NCI-H2081 (cell line): ENCODE data around the gene DUSP7.

Experiments
- DNase-seq, 2 experiments: peaks; one replicate each; lab custom pipeline; 2025; lab: John Stamatoyannopoulos, UW

The DUSP7 gene

DNA sequence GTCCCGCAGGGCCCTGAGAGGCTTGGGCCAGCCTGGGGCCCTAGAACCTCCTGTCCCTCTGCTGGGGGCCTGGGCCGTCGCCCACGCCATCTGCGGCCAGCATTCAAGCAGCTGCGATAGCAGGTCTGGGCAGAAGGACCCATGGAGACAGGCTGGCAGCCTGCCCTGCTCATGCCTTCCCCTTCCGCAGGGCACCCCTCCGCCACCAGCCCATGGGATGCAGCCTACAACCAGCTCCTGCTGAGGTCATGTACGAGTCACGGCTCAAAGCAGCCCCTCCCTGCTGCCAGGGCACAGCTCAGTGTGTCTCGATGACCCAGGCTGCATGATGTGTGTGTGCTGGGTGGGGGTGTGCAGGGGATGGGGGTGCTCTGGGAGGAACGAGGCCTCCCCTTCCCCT, 27.8 kb downstream of the DUSP7 start:
- peak in 1 of 2 experiments; percentile 17 for DNase-seq

DNA sequence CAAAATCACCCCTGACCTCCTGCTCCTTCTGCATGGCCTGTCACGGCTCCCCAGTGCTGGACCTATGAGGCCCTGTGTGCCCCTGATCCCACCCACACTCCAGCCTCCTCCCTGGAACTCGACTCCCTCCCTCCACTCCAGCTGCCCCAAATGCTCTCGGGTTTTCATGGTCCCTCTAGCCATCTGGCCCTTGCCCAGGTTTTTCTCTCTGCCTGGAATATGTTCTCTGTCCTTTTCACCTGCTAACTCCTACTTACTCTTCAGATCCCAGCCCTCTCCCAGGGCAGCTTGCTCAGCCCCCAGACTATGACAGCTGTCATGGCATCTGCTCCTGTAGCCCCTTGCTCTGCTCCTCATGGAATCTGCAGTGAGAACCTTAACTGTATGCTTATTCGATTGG, 30.3 kb downstream of the DUSP7 start:
- no peak for DNase-seq

DNA sequence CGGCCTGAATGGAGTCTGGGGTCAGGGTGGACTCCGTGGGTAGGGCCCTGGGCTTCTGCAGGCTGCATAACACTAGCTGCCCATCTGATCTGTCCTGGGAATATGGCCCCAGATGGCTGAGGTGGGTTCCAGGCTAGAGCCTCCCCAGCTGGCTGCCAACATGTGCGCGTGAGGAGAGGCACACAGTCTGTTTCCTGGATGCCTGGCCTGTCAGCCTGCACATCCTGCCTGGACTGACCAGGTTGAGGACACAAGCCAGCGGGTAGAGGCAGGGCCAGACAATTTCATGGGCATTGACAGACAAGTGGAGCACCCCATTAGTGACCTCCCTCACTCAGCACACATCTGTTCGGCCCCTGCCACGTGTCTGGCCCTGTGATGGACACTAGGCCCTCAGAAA, 30.9 kb downstream of the DUSP7 start:
- no peak for DNase-seq

DNA sequence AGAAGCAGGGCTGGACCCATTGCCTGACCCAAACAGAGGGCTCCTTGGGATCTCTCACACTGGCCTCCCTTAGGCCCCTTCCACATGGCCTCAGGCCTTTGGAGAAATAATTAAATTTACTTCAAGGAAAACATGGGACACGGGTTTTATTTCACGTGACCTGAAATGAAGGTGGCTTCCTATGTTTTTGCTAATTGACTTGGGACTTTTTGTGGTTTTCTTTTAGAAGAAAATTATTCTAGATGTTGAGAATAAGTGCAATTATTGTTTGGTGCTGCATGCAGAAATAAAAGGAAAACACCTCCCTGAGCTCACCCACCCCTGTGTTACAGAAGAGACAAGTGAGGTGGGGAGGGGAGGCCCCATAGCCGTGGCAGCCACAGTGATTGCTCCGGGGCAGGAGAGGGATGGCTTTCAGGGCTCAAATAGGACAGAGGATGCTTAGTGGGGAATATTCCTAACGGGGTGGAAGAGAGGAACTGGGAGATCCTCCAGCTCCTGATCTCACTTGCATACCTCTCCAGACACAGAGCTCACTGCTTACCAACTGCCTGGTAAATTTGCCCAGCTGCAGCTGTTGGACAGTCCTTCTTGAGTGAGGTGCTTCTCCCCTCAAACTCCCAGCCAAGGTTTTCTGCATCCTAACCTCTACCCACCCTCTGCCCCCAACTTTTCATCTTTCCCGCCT, 31.5 kb downstream of the DUSP7 start:
- no peak for DNase-seq

DNA sequence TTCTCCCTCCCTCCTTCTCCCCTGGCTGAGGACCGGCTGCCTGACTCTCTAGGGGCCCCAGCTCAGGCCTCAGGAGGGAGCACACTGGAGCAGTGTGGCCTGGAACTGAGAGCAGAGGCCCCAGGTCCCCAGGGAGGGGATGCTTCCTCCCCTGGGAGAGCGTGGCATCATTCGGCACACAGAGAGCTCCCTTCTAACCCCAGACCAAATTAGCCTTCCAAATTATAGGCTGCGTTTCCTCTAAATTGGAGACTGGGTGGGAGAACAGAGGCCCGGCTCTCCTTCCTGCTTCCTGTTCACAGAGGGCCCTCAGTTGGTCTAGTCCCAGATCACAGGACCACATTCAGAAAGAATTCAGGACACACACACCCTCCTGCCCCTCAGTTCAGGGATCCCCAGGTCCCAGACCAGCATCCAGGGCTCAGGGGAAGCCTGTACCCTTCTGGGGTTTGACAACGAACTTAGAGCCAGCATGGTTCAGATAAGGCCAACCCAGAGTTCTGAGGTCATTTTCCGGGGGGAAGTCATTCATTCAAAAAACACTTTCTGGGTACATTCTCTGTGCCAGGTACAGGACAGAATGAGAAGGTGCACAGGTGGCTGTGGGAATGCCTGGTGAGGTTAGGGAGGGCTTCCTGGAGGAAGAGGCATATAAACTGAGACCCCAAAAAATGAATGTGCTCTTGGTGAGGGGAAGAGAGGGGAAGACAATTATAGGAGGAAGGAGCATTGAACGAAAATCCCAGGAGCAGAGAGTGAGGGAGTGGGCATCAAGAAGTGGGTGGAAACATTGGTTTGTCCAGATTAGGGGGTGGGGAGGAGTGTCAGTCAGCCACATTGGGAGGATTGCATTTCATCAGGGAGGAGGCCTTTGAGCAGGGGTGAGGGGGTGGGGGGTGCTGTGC, 32.3 kb downstream of the DUSP7 start:
- DNase-seq, result peak; percentile 32 to 76

DNA sequence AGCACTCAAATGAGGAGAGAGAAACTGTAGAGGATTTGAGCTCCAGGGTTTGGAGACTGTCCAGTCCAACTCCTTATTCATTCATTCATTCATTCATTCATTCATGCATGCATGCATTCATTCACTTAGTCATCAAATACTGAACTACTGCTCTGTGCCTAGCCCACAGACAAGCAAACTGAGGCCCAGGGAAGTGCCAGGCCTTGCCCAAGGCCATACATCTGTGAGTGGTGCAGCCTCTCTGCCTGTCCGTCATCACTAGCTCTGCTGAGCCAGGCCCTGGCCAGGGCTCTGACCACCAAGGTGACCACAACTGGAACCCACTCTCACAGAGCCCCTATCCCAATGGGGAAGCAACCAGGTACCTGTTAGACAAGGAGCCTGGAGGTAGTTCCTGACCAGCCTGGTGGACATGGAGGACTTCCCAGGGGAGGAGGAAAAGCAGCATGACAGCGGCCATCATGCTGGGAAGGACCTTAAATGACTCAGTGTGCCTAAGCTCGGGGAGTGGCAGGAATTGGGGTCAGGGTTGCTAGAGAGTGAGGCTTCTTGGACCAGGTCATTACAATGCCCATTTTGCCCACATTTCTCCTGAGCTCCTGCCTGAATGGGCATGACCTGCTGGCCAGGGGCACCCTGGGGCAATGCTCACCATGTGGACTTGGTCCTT, 33.1 kb downstream of the DUSP7 start:
- no peak for DNase-seq

DNA sequence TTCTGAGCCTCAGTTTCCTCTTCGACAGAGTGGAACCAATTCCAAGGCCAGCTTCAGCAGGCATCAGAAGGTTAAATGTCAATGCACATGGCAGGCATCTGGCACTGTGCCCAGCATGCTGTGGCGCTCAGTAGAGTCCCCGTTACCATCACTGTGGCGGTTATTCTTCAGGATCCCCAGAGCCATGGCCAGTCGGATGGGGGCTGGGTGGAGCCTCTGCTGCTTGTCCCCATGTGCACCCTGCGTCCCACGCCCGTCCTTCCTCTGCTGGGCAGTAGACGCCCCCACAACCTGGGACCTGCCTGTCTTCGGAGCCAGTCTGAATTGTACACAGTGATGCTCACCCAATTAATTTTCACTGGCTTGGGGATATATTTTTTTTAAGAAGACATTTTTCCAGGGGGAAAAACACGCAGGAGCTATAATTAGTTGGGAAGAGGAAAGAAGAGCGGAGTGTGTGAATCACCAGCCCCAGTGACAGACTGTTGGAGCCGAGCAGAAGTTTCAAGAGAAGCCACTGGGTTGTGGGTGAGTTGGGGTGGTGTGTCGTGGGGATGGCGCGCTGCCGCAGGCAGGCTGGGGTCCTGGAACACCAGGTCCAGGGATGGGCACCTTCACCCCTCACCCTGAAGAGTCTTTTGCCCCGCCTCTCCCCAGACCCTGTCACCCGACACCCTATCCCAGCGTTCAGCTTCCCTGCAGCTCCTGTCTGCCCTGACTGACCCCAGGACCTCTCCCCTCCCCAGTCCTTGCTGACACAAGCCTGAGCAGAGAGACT, 33.9 kb downstream of the DUSP7 start:
- DNase-seq, result no peak

DNA sequence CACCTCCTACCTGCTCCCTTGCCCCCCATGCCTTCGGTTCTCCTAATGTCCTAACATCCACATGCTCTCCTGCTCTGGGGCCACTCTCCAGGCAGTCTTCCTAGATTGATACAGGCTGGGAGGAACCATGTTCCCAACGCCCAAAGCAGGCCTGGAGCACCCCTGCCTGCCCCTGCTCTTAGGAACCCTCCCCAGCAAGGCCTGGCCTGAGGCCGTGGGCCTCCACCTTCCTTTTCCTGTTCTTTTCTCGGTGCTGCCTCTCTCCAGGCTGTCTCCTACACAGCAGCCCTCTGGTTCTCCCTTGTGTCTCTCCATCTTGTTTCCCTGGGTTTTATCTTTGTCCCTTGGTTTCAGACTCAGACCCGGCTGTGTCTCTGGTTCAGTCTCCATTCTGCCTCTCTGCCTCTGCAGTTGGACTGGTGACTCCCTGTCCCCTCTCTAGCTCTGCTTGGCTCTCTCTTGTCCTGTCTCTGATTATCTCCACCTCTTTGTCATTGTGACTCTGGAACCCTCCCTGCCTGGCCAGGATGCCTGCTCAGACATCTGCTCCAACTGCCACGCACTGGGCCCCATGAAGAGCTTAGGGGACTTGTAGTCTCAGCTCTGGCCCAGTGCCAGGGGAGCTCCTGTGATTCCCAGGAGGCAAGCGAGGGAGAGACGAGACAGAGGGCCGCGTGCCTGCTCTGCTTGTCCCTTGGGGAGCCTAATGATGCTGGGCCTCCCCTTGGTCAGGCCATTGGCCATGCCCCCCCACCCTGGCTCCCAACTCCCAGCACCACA, 34.7 kb downstream of the DUSP7 start:
- peak; percentile 18 to 51 for DNase-seq

DNA sequence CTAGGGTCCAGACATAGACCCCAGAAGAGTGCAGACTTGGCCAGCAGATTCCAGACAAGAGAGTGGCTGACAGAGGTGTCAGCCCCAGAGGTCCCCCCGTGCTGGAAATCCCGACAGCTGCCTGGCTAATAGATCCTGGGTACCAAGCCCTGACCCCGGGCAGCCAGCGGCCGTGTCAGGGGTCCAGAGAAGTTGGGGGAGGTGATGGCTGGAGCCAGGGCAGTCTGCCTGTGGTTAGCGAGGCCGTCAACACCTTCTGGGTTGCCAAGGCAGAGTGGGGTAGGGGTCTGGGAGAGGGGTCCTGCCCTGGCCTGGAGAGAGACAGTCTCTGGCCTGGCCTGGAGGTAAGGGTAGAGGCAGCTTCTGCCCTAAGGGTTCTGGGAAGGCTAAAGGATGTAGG, 35.6 kb downstream of the DUSP7 start:
- no peak for DNase-seq

DNA sequence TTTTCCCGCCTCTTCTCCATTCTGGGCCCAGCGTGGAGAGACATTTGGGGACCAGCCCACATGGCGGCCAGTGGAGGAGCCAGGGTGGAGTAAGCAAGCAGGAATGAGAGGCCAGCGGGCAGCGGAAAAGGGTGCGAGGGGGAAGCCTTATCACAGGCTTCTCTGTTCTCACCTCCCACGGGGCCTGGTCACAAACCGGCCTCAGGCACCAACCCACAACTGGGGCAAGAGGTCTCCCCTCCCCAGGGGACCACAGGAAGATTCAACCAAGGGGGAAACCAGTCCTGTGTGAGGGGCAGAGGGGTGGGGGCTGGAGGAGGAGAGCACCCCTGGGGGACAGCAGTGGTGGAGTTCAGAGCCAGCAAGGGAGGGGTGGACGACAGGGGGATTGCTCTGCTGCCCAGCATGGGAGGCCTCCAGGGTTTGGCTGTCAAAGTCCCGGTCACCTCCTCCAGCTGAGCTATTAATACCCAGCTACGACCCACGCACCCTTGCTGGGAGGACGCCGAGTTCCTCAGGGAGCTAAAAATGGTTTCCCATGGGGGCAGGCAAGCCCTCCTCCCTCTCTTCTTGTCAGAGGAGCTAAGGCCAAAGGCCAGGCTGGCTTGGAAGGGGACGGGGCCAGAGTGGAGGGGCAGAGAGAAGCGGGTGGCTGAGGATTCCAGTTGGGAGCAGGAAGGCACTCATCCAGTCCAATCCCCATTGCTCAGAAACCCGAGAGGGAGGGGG, 36.9 kb downstream of the DUSP7 start:
- DNase-seq, result no peak

DNA sequence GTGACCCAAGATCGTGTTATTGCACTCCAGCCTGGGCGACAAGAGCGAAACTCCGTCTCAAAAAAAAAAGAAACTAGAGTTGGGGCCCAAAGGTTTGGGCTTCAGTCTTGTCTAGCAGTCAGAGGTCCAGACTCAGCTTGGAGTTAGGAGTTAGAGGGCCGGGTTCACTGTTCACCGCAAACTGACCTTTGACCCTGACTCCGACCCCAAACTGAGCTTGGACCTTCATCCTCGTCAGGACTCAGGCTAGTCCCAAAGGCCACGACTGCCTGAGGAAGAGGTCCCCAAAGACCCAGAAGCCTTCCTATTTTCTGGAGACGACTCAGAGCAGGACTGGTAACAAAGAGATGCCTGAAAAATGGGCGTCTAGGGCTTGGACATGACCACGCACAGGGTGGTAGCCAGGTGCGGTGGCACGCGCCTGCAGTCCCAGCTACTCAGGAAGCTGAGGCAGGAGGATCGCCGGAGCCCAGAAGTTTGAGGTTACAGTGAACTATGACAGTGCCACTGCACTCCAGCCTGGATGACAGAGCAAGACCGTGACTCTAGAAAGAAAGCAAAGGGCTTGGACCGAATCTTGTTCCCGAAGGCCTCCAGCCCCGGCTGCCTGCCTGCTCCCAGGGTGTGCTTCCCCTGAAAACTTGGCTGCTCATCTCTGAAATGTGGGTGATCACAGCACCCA, 37.9 kb downstream of the DUSP7 start:
- DNase-seq, result no peak

DNA sequence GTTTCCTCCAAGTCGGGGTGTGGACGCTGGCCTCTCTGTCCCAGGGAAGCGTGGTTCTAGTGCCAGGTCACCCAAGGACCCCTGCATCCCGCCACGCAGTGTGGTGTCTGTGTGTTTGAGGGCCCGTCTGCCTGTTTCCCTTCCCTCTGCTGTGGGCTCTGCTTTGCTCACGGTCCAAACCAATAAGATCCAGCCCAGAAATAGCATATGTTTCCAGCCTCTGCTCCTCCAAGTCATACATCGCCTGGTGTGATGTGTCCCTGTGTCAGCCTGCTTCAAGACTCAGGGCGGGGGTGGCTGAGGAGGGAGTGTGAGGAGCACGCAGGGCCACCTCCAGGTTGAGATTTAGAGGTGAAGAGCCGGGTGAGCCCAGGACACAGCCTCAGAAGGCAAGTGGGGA, 38.8 kb downstream of the DUSP7 start:
- no peak for DNase-seq

DNA sequence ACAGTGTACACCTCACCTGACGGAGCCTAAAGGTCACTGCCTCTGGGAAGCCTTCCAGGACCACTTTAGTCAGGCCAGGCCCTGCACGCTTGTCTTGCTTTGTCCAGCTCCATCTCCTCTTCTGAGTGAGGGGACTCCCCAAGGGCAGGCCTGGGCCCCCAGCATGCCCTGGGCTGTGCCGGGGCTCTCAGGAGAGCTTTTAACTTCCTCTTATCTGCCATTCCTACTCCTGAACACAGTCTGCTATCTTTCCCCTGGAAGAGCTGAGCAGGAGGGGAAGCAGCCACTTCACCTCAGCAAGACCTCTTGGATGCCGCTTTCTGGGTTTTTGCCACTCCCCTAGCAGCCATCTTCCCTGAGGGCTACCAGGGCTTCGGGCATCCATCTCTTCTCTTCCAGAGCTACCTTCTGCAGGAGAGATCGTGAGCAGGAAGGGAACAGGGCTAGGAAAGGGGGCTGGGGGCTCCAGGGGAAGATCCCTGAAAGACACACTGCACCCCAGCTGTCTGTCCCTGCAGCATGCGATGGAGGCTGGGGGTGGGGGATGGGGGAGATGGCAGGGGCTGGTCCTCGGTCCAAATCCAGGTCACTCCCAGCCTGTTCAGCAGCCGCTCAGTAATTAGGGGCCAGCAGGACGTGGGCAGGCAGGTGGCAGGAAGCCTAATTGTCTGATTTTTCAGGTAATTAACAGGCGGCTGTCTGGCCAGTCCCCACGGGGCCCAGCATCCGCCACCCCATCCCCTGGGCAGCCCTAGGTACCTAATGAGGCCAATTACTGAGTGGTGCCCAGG, 40.7 kb downstream of the DUSP7 start:
- DNase-seq, result peak; percentile 44 to 72

DNA sequence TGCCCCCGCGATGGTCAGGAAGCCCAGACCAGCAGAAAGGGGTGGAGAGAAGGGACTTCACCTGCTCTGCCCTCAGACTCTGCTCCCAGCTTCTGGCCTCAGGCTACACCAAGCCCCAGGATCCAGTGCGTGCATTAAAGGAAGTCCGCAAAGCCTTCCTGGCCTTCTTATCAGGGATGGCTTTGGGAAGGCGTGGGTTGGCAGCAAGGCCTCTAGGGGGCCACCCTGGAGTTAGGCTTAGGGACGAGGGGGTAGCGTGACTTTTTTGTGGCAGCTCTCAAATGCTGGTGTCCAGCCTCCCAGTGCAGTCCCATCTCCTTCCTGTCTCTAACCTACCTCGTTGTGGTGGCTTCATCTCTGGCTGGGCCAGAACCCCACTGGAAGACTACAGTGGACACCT, 41.8 kb downstream of the DUSP7 start:
- DNase-seq, result peak in 1 of 2 experiments; percentile 3

DNA sequence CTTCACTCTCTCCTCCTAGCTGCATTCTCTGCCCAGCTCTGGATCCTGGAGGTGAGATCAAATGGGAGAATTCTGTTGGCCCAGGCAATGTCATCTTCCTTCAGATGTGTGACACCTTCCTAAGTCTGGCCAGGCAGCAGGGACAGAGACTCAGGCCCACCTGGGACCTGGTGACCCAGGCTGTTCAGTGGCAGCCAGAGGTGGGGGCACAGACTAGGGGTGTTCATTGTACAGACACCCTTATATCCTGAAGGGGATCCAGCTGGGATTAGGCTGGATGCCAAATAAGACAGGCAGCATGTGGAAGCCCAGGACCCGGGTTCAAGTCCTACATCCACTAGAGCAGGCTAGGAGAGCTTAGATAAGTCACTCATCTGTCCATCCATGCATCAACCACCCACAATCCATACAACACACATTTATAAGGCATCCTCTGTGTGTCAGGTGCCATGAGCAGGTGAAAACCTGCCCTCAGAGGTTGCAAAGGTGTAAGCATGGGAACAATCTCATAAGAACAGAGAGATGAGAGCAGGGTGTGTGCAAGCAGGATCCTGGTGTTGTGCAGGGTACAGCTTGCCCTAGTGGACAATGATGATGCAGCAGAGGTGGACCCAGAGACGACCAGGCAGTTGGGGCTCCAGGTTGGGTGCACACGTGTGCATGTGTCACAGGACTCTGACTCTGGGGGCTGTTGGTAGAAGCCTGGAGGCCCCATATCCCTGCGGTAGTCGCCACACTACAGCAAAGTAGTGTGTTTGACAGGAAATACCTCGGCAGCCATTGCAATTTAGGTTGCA, 42.4 kb downstream of the DUSP7 start:
- no peak for DNase-seq

DNA sequence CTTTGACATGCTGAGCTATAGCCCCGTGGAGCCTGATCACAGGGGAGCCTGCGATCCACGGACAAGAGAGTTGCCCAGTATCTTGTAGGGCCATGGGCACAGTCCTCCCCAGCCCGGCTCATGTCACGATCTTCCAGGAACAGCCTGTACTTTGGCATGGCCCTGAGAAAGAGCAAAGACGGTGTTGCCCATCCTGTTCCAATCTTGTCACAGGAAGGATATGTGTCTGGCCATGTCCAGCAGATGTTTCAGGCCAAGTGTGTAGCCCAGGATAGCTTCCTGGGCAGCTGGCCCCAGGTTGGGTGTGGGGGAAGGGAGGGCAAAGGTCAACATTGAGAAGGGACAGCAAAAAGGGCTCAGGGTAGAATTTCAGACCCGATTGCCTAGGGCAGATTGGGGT, 43.7 kb downstream of the DUSP7 start:
- no peak for DNase-seq

DNA sequence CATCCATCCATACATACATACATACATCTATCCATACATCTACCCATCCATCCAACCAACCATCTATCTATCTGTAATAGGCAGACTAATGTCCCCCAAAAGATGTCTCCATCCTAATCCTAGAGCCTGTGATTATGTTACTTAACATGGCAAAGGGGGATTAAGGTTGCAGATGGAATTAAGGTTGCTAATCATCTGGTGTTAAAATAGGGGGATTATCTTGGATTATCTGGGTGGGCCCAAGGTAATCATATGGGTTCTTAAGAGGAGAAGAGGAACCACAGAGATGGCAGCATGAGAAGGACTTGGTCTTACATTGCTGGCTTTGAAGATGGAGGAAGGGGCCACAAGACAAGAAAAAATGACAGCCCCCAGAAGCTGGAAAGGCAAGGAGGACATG, 45.9 kb downstream of the DUSP7 start:
- DNase-seq, result no peak

DNA sequence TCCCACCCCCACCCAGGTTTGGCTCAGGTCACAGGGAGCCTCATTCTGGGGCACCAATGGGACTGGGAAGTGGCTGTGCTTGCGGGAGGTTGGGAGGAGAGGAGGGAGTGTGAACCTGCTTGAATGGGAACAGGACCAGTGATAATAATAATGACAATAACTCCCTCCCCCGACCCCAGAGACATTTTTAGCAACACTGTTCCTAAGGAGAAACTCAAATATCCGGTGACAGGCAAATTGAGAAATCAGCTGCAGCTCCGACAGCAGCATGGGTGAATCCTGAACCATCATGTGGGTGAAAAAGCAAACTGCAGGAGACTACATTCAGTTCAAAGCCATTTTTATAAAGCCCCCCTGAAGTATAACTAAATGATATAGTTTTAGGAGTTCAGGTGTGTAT, 49.1 kb downstream of the DUSP7 start:
- no peak for DNase-seq

DNA sequence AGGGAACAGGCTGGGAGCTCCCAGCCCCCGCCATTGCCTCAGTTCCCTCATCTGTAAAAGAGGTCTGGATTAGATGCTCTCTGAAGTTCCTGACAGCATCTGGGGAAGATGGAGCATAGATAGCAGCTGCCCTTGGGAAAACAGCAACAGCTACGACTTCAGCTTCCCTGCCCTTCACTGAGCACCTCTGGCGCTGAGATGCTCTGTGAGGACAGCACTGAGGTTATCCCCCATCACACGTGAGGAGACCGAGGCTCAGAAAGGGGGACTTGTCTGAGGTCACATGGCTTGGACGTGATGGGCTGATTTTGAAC, 49.6 kb downstream of the DUSP7 start:
- no peak for DNase-seq
